HepG2 (cell line): ENCODE results near the gene NDUFS1. TPM values are rescaled to one million over a fixed set of nuclear protein-coding genes. Genes with fewer than 3 reads are reported as not detected.

Source experiments
- CENPT ChIP-seq: sonication (generic); formaldehyde crosslinking; IDR thresholded peaks from 2 replicates; pipeline ENCODE4 v1.8.0; 2022; ENCODE audit warnings: low read depth, mild to moderate bottlenecking, moderate library complexity, missing genetic modification reagents
- HMGA1 ChIP-seq: sonication (generic); formaldehyde crosslinking; conservative IDR thresholded peaks from 2 replicates; pipeline ENCODE4 v1.4.0; 2020; ENCODE audit warnings: missing genetic modification reagents
- HNRNPK ChIP-seq: fragments of 200-400 bp; formaldehyde crosslinking; IDR thresholded peaks from 2 replicates; pipeline ENCODE4 v1.6.1; 2018; ENCODE audit warnings: low read length, low read depth, moderate library complexity, mild to moderate bottlenecking; ENCODE audit not compliant: poor library complexity, severe bottlenecking
- KAT8 ChIP-seq: IDR thresholded peaks from 2 replicates; pipeline ENCODE4 v1.6.1; 2016; ENCODE audit warnings: missing genetic modification reagents, missing compliant biosample characterization
- MTF2 ChIP-seq: sonication (generic); formaldehyde crosslinking; IDR thresholded peaks from 2 replicates; pipeline ENCODE4 v1.5.0; 2020; ENCODE audit warnings: missing genetic modification reagents, borderline replicate concordance
- PTBP1 ChIP-seq: fragments of 200-400 bp; formaldehyde crosslinking; IDR thresholded peaks from 2 replicates; pipeline ENCODE4 v1.6.1; 2018; ENCODE audit warnings: low read length, low read depth; ENCODE audit not compliant: poor library complexity, severe bottlenecking
- SCMH1 ChIP-seq: sonication (generic); formaldehyde crosslinking; IDR thresholded peaks from 2 replicates; pipeline ENCODE4 v1.9.0; 2021; ENCODE audit warnings: missing genetic modification reagents, mild to moderate bottlenecking, borderline replicate concordance
- SP2 ChIP-seq: sonication (generic); formaldehyde crosslinking; IDR thresholded peaks from 2 replicates; pipeline ENCODE4 v1.5.1; 2020; ENCODE audit warnings: mild to moderate bottlenecking, missing genetic modification reagents
- SRSF1 ChIP-seq: fragments of 200-400 bp; formaldehyde crosslinking; optimal IDR thresholded peaks from 2 replicates; pipeline ENCODE3; 2017; ENCODE audit warnings: mild to moderate bottlenecking, low read depth, low read length, moderate library complexity
- ZNF160 ChIP-seq: sonication (generic); formaldehyde crosslinking; IDR thresholded peaks from 2 replicates; pipeline ENCODE4 v1.8.0; 2022; ENCODE audit warnings: mild to moderate bottlenecking, inconsistent platforms, missing genetic modification reagents
- ZNF20 ChIP-seq: sonication (generic); formaldehyde crosslinking; IDR thresholded peaks from 2 replicates; pipeline ENCODE4 v1.4.0; 2020; ENCODE audit warnings: mild to moderate bottlenecking, moderate library complexity, missing genetic modification reagents
- ZNF543 ChIP-seq: sonication (generic); formaldehyde crosslinking; IDR thresholded peaks from 2 replicates; pipeline ENCODE4 v1.4.0; 2020; ENCODE audit warnings: mild to moderate bottlenecking, missing genetic modification reagents
- ZNF572 ChIP-seq: sonication (generic); formaldehyde crosslinking; IDR thresholded peaks from 2 replicates; pipeline ENCODE4 v1.5.1; 2020; ENCODE audit warnings: mild to moderate bottlenecking, missing genetic modification reagents
- ZNF713 ChIP-seq: sonication (generic); formaldehyde crosslinking; IDR thresholded peaks from 2 replicates; pipeline ENCODE4 v1.4.0; 2020; ENCODE audit warnings: mild to moderate bottlenecking, missing genetic modification reagents
- ZNF773 ChIP-seq: sonication (generic); formaldehyde crosslinking; IDR thresholded peaks from 2 replicates; pipeline ENCODE4 v1.4.0; 2020; ENCODE audit warnings: missing genetic modification reagents, borderline replicate concordance
- ZNF83 ChIP-seq: sonication (generic); formaldehyde crosslinking; IDR thresholded peaks from 2 replicates; pipeline ENCODE4 v1.4.0; 2020; ENCODE audit warnings: missing genetic modification reagents, mild to moderate bottlenecking, borderline replicate concordance
- polyA plus RNA-seq, 8 experiments: library from polyadenylated mRNA; depleted of rRNA in 3 of 8; stranded (reverse) in 7 of 8; unstranded in 1 of 8; fragments of >200 nt; fragmentation: Illumina TruSeq in 4 of 8; extraction: Trizol in 4 of 8; gene quantifications; 2 replicates each; pipeline versions ENCODE4 v1.2.1 to v1.2.3, GENCODE V29; 2011 to 2016; ENCODE audit warnings: low read depth in 4 of 8, missing spikeins in 1 of 8, mixed read lengths in 1 of 8; ENCODE audit not compliant: insufficient read depth in 1 of 8
- total RNA-seq, 5 experiments: library from RNA; depleted of rRNA; stranded (reverse); fragments of >200 nt; fragmentation: Illumina TruSeq; extraction: Trizol; gene quantifications; 2 replicates each; pipeline ENCODE4 v1.2.3, GENCODE V29; 2016; ENCODE audit warnings: low read depth in 1 of 5
- TF ChIP-seq, protein P1 (sequence below): IDR thresholded peaks from 2 replicates; pipeline ENCODE4 v1.6.1; 2016; ENCODE audit warnings: mild to moderate bottlenecking
- TF ChIP-seq, protein P2 (sequence below): sonication (generic); formaldehyde crosslinking; conservative IDR thresholded peaks from 2 replicates; pipeline ENCODE4 v1.4.0; 2020; ENCODE audit warnings: mild to moderate bottlenecking, missing genetic modification reagents, moderate library complexity
- TF ChIP-seq, protein P3 (sequence below): sonication (generic); formaldehyde crosslinking; IDR thresholded peaks from 2 replicates; pipeline ENCODE4 v1.9.0; 2021; ENCODE audit warnings: missing genetic modification reagents, borderline replicate concordance

Gene NDUFS1
- total and polyA plus RNA-seq, 2 of the 13 experiments (the other 11 are each of a cell fraction or from before 2014, with no cell fraction given), result 139 to 242 TPM

DNA sequence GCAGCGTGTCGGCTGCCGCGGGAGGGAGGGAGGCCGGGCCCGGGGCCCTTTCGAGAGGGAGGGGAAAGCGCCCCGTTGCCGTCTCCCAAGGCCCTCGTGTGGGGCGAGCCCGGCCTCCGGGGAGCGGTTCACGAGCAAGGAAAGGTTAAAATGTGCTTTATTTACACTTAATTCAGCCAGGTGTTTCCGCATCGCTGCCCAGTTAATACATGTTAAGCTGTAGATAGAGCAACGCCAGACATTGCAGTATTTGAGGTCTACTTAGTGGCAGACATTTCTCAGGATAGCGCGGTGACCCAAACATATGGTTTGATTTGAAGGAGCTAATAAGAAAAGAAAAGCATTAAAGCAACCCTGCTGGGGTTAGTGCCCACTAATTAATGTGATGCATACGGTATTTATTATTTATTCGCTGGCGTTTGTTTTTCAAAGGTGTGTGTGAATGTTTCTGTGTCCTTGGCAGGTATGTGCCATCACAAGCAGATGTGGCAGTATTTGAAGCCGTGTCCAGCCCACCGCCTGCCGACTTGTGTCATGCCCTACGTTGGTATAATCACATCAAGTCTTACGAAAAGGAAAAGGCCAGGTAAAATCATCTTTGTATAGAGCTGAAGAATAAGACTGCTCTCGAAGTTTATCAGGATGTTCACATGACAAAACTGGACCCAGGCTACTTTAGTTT is 1.0 kb upstream of the NDUFS1 start (continued):
- TF ChIP-seq ZNF773 (no peak), ZNF83 (CRISPR knock-in tag) (no peak), ZNF572 (CRISPR knock-in tag) (no peak), PTBP1 (no peak), SP2 (CRISPR knock-in tag) (no peak), CENPT (CRISPR knock-in tag) (0 out of 2 replicates have a peak, but pooled peaks have one; percentile 38), SRSF1 (no peak), HMGA1 (CRISPR knock-in tag) (no peak), ZNF713 (CRISPR knock-in tag) (no peak), ZNF543 (no peak), KAT8 (CRISPR knock-in tag) (no peak), ZNF160 (CRISPR knock-in tag) (no peak), ZNF20 (0 out of 2 replicates have a peak, but pooled peaks have one; percentile 6), MTF2 (CRISPR knock-in tag) (no peak), SCMH1 (CRISPR knock-in tag) (no peak), HNRNPK (no peak)
- TF ChIP-seq, protein P1, sequence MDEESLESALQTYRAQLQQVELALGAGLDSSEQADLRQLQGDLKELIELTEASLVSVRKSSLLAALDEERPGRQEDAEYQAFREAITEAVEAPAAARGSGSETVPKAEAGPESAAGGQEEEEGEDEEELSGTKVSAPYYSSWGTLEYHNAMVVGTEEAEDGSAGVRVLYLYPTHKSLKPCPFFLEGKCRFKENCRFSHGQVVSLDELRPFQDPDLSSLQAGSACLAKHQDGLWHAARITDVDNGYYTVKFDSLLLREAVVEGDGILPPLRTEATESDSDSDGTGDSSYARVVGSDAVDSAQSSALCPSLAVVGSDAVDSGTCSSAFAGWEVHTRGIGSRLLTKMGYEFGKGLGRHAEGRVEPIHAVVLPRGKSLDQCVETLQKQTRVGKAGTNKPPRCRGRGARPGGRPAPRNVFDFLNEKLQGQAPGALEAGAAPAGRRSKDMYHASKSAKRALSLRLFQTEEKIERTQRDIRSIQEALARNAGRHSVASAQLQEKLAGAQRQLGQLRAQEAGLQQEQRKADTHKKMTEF (CRISPR knock-in tag), result no peak
- TF ChIP-seq, protein P2, sequence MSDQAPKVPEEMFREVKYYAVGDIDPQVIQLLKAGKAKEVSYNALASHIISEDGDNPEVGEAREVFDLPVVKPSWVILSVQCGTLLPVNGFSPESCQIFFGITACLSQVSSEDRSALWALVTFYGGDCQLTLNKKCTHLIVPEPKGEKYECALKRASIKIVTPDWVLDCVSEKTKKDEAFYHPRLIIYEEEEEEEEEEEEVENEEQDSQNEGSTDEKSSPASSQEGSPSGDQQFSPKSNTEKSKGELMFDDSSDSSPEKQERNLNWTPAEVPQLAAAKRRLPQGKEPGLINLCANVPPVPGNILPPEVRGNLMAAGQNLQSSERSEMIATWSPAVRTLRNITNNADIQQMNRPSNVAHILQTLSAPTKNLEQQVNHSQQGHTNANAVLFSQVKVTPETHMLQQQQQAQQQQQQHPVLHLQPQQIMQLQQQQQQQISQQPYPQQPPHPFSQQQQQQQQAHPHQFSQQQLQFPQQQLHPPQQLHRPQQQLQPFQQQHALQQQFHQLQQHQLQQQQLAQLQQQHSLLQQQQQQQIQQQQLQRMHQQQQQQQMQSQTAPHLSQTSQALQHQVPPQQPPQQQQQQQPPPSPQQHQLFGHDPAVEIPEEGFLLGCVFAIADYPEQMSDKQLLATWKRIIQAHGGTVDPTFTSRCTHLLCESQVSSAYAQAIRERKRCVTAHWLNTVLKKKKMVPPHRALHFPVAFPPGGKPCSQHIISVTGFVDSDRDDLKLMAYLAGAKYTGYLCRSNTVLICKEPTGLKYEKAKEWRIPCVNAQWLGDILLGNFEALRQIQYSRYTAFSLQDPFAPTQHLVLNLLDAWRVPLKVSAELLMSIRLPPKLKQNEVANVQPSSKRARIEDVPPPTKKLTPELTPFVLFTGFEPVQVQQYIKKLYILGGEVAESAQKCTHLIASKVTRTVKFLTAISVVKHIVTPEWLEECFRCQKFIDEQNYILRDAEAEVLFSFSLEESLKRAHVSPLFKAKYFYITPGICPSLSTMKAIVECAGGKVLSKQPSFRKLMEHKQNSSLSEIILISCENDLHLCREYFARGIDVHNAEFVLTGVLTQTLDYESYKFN (CRISPR knock-in tag), result no peak
- TF ChIP-seq, protein P3, sequence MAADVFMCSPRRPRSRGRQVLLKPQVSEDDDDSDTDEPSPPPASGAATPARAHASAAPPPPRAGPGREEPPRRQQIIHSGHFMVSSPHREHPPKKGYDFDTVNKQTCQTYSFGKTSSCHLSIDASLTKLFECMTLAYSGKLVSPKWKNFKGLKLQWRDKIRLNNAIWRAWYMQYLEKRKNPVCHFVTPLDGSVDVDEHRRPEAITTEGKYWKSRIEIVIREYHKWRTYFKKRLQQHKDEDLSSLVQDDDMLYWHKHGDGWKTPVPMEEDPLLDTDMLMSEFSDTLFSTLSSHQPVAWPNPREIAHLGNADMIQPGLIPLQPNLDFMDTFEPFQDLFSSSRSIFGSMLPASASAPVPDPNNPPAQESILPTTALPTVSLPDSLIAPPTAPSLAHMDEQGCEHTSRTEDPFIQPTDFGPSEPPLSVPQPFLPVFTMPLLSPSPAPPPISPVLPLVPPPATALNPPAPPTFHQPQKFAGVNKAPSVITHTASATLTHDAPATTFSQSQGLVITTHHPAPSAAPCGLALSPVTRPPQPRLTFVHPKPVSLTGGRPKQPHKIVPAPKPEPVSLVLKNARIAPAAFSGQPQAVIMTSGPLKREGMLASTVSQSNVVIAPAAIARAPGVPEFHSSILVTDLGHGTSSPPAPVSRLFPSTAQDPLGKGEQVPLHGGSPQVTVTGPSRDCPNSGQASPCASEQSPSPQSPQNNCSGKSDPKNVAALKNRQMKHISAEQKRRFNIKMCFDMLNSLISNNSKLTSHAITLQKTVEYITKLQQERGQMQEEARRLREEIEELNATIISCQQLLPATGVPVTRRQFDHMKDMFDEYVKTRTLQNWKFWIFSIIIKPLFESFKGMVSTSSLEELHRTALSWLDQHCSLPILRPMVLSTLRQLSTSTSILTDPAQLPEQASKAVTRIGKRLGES, result no peak
